Measurements from ENCODE around the gene TFIP11. TPM values are rescaled to one million over a fixed set of nuclear protein-coding genes. Genes with fewer than 3 reads are reported as not detected.

TFIP11 gene
- total RNA-seq, 4 donors from 2014 or later, result 30.7 to 66.7 (median 50.0) TPM

DNA sequence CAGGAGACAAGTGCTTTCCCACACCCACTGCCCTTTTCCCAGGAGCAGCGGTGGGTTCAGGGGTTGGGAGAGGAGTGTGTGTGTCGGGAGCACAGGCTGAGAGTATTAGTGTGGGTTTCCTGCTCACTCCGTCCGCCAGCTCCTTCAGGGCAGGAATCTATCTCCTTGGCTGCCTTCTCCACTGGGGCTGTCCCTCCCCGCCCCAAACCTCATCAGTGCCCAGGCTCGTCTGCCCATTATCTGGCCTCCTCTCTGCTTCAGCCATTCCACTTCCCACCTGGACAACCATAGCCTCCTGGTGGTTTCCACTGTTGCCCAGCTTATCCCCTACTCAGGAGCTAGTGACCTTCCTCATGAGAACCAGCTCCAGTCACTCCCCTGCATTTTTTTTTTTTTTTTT, 63.3 kb downstream of the TFIP11 start:
- intact Hi-C loops (cut with DNase I), result no loop called here
- WGBS, 2 donors, result 72 to 81% methylated on average over 6 of the region's 6 CpGs

DNA sequence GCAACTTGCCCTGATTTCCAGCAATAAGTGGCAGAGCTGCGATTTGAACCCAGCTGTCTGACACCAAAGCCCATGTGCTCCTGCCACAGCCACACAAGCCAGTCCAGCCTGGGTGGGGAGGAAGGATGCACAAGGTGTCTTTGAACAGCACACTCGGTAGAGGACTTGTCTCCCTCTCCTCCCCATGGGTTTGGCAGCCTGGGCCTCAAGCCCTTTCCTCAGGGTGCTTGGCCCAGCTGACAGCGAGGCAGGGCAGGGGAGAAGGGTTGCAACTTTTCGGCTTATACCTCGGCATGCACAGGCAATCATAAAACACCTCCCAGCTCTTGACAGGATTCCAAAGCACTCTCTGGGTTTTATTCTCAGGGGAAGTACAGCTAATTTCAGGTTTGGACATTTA, 63.9 kb downstream of the TFIP11 start:
- H3K27me3 ChIP-seq, result no peaks in the 10 kb centered on the region
- intact Hi-C loops (cut with DNase I), result no loop called here
- H3K36me3 ChIP-seq, result peaks cover 17 to 18% of the 10 kb centered on the region in 2 donors
- H3K9me3 ChIP-seq, result no peaks in the 10 kb centered on the region
- TF ChIP-seq POLR2A (IDR thresholded peaks at IDR 0.05), result no peak
- TF ChIP-seq, protein P1, sequence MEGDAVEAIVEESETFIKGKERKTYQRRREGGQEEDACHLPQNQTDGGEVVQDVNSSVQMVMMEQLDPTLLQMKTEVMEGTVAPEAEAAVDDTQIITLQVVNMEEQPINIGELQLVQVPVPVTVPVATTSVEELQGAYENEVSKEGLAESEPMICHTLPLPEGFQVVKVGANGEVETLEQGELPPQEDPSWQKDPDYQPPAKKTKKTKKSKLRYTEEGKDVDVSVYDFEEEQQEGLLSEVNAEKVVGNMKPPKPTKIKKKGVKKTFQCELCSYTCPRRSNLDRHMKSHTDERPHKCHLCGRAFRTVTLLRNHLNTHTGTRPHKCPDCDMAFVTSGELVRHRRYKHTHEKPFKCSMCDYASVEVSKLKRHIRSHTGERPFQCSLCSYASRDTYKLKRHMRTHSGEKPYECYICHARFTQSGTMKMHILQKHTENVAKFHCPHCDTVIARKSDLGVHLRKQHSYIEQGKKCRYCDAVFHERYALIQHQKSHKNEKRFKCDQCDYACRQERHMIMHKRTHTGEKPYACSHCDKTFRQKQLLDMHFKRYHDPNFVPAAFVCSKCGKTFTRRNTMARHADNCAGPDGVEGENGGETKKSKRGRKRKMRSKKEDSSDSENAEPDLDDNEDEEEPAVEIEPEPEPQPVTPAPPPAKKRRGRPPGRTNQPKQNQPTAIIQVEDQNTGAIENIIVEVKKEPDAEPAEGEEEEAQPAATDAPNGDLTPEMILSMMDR (IDR thresholded peaks at IDR 0.05), result no peak
- no peak for DNase-seq
- H3K4me3 ChIP-seq (replicated peaks in 1 of 3), result no peak overlapping the region
- 60 to 73% methylated on average over 4 to 5 of the region's 5 CpGs for WGBS, 2 donors
- H3K27ac ChIP-seq, result no peak overlapping the region
- H3K4me1 ChIP-seq, result peaks cover 0 to 6% of the 10 kb centered on the region in 2 donors

More for the DNA sequence above, 63.3 kb downstream of the TFIP11 start:
- peaks cover 0 to 6% of the 10 kb centered on the region in 2 donors for H3K4me1 ChIP-seq
- H3K27me3 ChIP-seq, result no peaks in the 10 kb centered on the region
- H3K27ac ChIP-seq, result no peak overlapping the region
- DNase-seq, result no peak
- no peak for TF ChIP-seq POLR2A (IDR thresholded peaks at IDR 0.05)
- TF ChIP-seq, protein P1 (IDR thresholded peaks at IDR 0.05), result no peak
- H3K4me3 ChIP-seq (replicated peaks in 1 of 3), result no peak overlapping the region
- H3K36me3 ChIP-seq, result peaks cover 18 to 23% of the 10 kb centered on the region in 2 donors
- H3K9me3 ChIP-seq, result no peaks in the 10 kb centered on the region

DNA sequence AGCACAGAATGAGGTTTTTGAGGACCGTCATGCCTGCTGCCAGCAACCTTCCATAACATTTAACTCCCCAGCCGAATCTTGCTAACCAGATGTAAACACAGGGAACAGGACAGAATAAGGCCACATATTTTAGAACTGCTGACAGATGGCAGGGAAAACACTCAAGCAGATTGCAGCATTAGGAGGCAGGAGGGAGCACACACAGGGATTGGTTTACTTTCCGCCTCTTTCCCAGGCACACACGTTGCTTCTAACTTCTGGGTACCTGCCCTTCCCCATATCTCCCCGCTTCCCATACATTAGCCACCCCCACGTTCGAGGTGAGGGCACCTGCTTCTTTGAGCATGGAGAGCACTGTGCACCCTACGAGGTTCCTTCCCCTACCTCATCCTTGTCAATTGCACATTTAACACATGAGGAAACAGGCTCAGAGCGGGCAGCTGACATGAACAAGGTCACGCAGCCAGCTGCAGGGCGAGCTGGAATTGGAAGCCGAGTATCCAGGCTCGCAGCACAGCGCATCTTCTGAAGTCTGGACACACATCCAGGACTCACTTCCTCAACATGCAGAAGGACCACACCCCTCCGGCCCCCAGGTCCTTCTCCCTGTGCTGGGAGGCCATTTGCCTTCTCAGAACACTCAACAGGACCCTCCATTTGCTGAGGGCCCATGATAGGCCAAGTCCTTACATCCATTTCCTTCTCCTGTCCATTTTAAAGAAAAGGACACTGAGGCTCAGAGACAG, 64.5 kb downstream of the TFIP11 start:
- TF ChIP-seq, protein P1 (IDR thresholded peaks at IDR 0.05), result no peak
- TF ChIP-seq POLR2A (IDR thresholded peaks at IDR 0.05), result no peak
- WGBS, 2 donors, result 84 to 87% methylated on average over 14 to 15 of the region's 15 CpGs
- intact Hi-C loops (cut with DNase I), result no loop called here

GRCh38 chr22:26446808-26447515, 65.3 kb downstream of the TFIP11 start:
- Histone ChIP-seq H3K9me3 (no peaks in the 10 kb centered on the region), H3K27ac (no peak overlapping the region), H3K4me1 (peaks cover 0 to 6% of the 10 kb centered on the region in 2 donors), H3K36me3 (peaks cover 5 to 7% of the 10 kb centered on the region in 2 donors), H3K4me3 (replicated peaks in 1 of 3) (no peak overlapping the region), H3K27me3 (no peaks in the 10 kb centered on the region)
- TF ChIP-seq, protein P1 (IDR thresholded peaks at IDR 0.05), result no peak
- no peak for TF ChIP-seq POLR2A (IDR thresholded peaks at IDR 0.05)
- intact Hi-C loops (cut with DNase I), result no loop called here
- 87 to 88% methylated on average over 17 of the region's 17 CpGs for WGBS, 2 donors
- no peak for DNase-seq

More for the DNA sequence above, 64.5 kb downstream of the TFIP11 start:
- Histone ChIP-seq H3K4me3 (replicated peaks in 1 of 3) (no peak overlapping the region), H3K27me3 (no peaks in the 10 kb centered on the region), H3K36me3 (peaks cover 13% of the 10 kb centered on the region in 2 donors), H3K4me1 (peaks cover 0 to 6% of the 10 kb centered on the region in 2 donors), H3K9me3 (no peaks in the 10 kb centered on the region), H3K27ac (no peak overlapping the region)
- no peak for DNase-seq
